Activated CD8-positive, alpha-beta T cell treated with anti-CD3 and anti-CD28 coated beads, Interleukin-2, amount 10 ng/mL, durations not matched to agents 7 days and 5 days (primary cell): ENCODE results near the gene RBMS3. TPM values are rescaled to one million over a fixed set of nuclear protein-coding genes. Genes with fewer than 3 reads are reported as not detected.
"Not testable (repeated sequence)": the region's sequence is repeated elsewhere in the genome, so short reads cannot be mapped to it uniquely, and the experiment has no call there.

Experiments used
- ATAC-seq: fragments of 150-1000 bp; cut with Tn5 transposase; one replicate; pipeline ENCODE4 v1.10.0; 2021; ENCODE audit warnings: moderate library complexity
- CTCF ChIA-PET: fragments of 350-600 bp; sonication (Branson Sonifier 250); formaldehyde crosslinking; loops from one replicate; lab custom pipeline; 2021; ENCODE audit warnings: antibody characterized with exemption; lab: Charles Lee
- POLR2A ChIA-PET: fragments of 350-600 bp; sonication (Branson Sonifier 250); formaldehyde crosslinking; loops from one replicate; lab custom pipeline; 2021; ENCODE audit warnings: antibody characterized with exemption; lab: Charles Lee
- DNase-seq: peaks from one replicate; pipeline ENCODE4 v3.0.0-alpha.2; 2020
- H3K27ac Mint-ChIP-seq: one replicate; pipeline ENCODE4 v1.8.0; 2021; ENCODE audit warnings: mild to moderate bottlenecking, mixed read lengths
- H3K27me3 Mint-ChIP-seq: one replicate; pipeline ENCODE4 v1.8.0; 2021; ENCODE audit warnings: low read depth, mixed read lengths
- H3K36me3 Mint-ChIP-seq: one replicate; pipeline ENCODE4 v1.8.0; 2021; ENCODE audit warnings: low read depth, mixed read lengths
- H3K4me1 Mint-ChIP-seq: one replicate; pipeline ENCODE4 v1.8.0; 2021; ENCODE audit warnings: low read depth, mixed read lengths
- H3K4me3 Mint-ChIP-seq: one replicate; pipeline ENCODE4 v1.8.0; 2021; ENCODE audit warnings: mild to moderate bottlenecking, mixed read lengths
- H3K9me3 Mint-ChIP-seq: one replicate; pipeline ENCODE4 v1.8.0; 2022; ENCODE audit warnings: mixed read lengths; ENCODE audit not compliant: insufficient read depth
- total RNA-seq, 2 experiments: library from RNA; stranded (reverse); gene quantifications; one replicate each; pipeline ENCODE4 v1.2.3, GENCODE V29; 2021

RBMS3 gene
- total RNA-seq, 2 experiments from 2014 or later: 0.11 to 0.29 TPM

- Mint-ChIP-seq H3K4me3 (no peak overlapping the region), H3K27ac (no peak overlapping the region), H3K36me3 (no peaks in the 10 kb centered on the region), H3K4me1 (peaks cover 6% of the 10 kb centered on the region), H3K27me3 (peaks cover 2% of the 10 kb centered on the region), H3K9me3 (no peaks in the 10 kb centered on the region)
- ATAC-seq: no peak
- CTCF ChIA-PET: no interaction called here
- POLR2A ChIA-PET: no interaction called here
- DNase-seq: no peak
Observed at GRCh38 chr3:29514170-29514569, 233.3 kb downstream of the RBMS3 start.

- no peaks in the 10 kb centered on the region for H3K36me3 Mint-ChIP-seq
- DNase-seq (no peak), ATAC-seq (no peak)
- peaks cover 6% of the 10 kb centered on the region for H3K4me1 Mint-ChIP-seq
- ChIA-PET POLR2A (no interaction called here), CTCF (no interaction called here)
- no peak overlapping the region for H3K27ac Mint-ChIP-seq
- H3K27me3 Mint-ChIP-seq: peaks cover 2% of the 10 kb centered on the region
- H3K9me3 Mint-ChIP-seq: no peaks in the 10 kb centered on the region
- H3K4me3 Mint-ChIP-seq: no peak overlapping the region
Observed at GRCh38 chr3:29514912-29515311, 234.0 kb downstream of the RBMS3 start.

DNA sequence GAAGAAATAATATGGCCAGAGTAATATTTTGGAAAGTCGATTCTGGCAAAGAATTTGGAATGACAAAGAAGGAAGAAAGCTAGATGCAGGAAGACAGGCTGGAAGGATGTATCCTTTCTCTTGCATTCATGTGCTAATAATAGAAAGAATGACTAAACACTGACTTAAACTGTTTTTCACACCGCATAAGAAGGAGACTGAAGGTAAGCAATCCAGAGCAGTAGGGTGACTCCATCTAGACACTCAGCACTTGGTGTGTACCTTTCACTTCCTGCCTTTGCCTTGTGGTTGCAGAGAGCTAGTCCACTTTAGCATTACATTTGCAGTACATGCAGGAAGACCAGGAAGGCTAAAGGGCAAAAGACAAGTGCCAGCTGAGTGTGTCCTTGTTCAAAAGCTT, 234.6 kb downstream of the RBMS3 start:
- no peak overlapping the region for H3K27ac Mint-ChIP-seq
- ChIA-PET POLR2A (no interaction called here), CTCF (no interaction called here)
- DNase-seq: no peak
- no peaks in the 10 kb centered on the region for H3K36me3 Mint-ChIP-seq
- H3K4me1 Mint-ChIP-seq: peaks cover 6% of the 10 kb centered on the region
- H3K4me3 Mint-ChIP-seq: no peak overlapping the region
- peaks cover 2% of the 10 kb centered on the region for H3K27me3 Mint-ChIP-seq
- no peaks in the 10 kb centered on the region for H3K9me3 Mint-ChIP-seq
- ATAC-seq: no peak

DNA sequence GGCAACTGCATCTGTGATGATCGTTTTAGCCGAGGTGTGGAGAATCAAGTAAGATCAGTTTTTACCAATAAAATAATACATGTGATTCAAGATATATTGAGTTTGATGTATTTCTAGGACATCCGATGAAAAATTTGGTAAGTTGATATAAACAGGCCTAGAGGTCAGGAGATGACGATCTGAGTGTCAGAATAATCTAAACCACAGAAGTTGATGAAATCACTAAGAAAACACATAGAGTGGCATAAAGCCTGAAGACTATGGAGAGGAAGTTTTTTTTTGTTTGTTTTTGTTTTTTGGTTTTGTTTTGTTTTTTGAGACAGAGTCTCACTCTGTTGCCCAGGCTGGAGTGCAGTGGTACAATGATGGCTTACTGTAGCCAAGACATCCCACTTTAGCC, 235.3 kb downstream of the RBMS3 start:
- peaks cover 6% of the 10 kb centered on the region for H3K4me1 Mint-ChIP-seq
- DNase-seq: no peak
- no peak for ATAC-seq
- POLR2A ChIA-PET: no interaction called here
- no peaks in the 10 kb centered on the region for H3K9me3 Mint-ChIP-seq
- H3K36me3 Mint-ChIP-seq: no peaks in the 10 kb centered on the region
- H3K4me3 Mint-ChIP-seq: no peak overlapping the region
- H3K27me3 Mint-ChIP-seq: peaks cover 2% of the 10 kb centered on the region
- CTCF ChIA-PET: no interaction called here
- no peak overlapping the region for H3K27ac Mint-ChIP-seq

- CTCF ChIA-PET: no interaction called here
- no peaks in the 10 kb centered on the region for H3K9me3 Mint-ChIP-seq
- no peak overlapping the region for H3K4me3 Mint-ChIP-seq
- no peaks in the 10 kb centered on the region for H3K4me1 Mint-ChIP-seq
- no peak for DNase-seq
- ATAC-seq: no peak
- no peaks in the 10 kb centered on the region for H3K27me3 Mint-ChIP-seq
- POLR2A ChIA-PET: no interaction called here
- no peak overlapping the region for H3K27ac Mint-ChIP-seq
- no peaks in the 10 kb centered on the region for H3K36me3 Mint-ChIP-seq
Observed at GRCh38 chr3:29520764-29521163, 239.9 kb downstream of the RBMS3 start.

GRCh38 chr3:29521293-29521692, 240.4 kb downstream of the RBMS3 start:
- POLR2A ChIA-PET: no interaction called here
- H3K27ac Mint-ChIP-seq: no peak overlapping the region
- H3K4me3 Mint-ChIP-seq: no peak overlapping the region

DNA sequence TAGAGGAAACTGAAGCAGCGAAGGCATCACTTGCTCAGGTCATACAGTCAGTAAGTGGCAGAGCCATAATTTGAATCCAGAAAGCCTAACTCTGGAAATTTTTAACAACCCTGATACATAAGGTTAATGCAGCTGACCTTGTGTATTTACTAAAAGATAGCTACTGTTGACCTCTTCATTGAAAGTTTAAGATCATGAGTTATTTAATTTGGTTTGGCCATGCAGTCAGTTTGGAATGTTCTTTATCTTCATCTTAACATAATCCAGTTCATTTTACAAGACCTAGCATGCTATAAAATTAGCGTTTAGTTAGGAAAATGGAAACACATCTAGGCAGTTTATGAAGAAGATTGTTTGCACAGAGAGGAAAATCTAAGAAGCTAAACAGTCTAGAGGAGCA, 240.9 kb downstream of the RBMS3 start:
- Mint-ChIP-seq H3K27me3 (no peaks in the 10 kb centered on the region), H3K9me3 (no peaks in the 10 kb centered on the region), H3K36me3 (no peaks in the 10 kb centered on the region), H3K4me3 (no peak overlapping the region), H3K27ac (no peak overlapping the region), H3K4me1 (no peaks in the 10 kb centered on the region)
- DNase-seq (no peak), ATAC-seq (no peak)
- ChIA-PET CTCF (no interaction called here), POLR2A (no interaction called here)

More at GRCh38 chr3:29521293-29521692, 240.4 kb downstream of the RBMS3 start:
- Mint-ChIP-seq H3K36me3 (no peaks in the 10 kb centered on the region), H3K9me3 (no peaks in the 10 kb centered on the region), H3K27me3 (no peaks in the 10 kb centered on the region), H3K4me1 (no peaks in the 10 kb centered on the region)
- DNase-seq (no peak), ATAC-seq (no peak)
- CTCF ChIA-PET: no interaction called here

- H3K27ac Mint-ChIP-seq, H3K27me3 Mint-ChIP-seq, ATAC-seq, H3K9me3 Mint-ChIP-seq, DNase-seq, H3K4me1 Mint-ChIP-seq, H3K4me3 Mint-ChIP-seq, H3K36me3 Mint-ChIP-seq, CTCF ChIA-PET: not testable (repeated sequence)
- POLR2A ChIA-PET: interaction anchor here (0.6 kb wide), 1 partner anchor 209 kb away, joined by 5 read pairs; no protein-coding TSS in a partner anchor
Observed at GRCh38 chr3:29524433-29524832, 243.6 kb downstream of the RBMS3 start.

GRCh38 chr3:29525254-29525881, 244.5 kb downstream of the RBMS3 start:
- H3K36me3 Mint-ChIP-seq: no peaks in the 10 kb centered on the region
- no peaks in the 10 kb centered on the region for H3K27me3 Mint-ChIP-seq
- CTCF ChIA-PET: no interaction called here
- DNase-seq (no peak), ATAC-seq (no peak)
- H3K9me3 Mint-ChIP-seq: peaks cover 3% of the 10 kb centered on the region
- no peaks in the 10 kb centered on the region for H3K4me1 Mint-ChIP-seq
- POLR2A ChIA-PET: no interaction called here
- H3K27ac Mint-ChIP-seq: no peak overlapping the region
- no peak overlapping the region for H3K4me3 Mint-ChIP-seq

DNA sequence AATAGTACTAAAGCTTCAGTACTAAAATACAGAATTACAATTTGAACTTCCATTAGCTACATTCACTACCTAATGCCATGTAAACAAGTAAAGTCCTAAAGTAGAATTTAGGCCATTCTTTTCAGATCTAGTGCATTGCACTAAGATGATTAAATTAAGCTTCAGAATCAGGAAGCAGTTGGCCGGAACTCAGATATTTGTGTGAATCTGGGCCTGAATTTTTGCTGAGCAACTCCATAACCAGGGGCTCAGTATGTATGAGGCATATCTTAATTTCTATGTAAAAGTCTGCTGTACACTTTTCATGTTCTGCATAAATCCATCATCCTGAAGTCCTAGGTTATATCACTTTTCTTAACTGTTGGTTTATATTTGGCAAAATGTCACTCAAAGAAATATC, 246.4 kb downstream of the RBMS3 start:
- H3K36me3 Mint-ChIP-seq: no peaks in the 10 kb centered on the region
- ATAC-seq (no peak), DNase-seq (no peak)
- peaks cover 3% of the 10 kb centered on the region for H3K9me3 Mint-ChIP-seq
- POLR2A ChIA-PET: no interaction called here
- no peak overlapping the region for H3K4me3 Mint-ChIP-seq
- H3K27me3 Mint-ChIP-seq: no peaks in the 10 kb centered on the region
- CTCF ChIA-PET: no interaction called here
- H3K27ac Mint-ChIP-seq: no peak overlapping the region
- no peaks in the 10 kb centered on the region for H3K4me1 Mint-ChIP-seq

- H3K9me3 Mint-ChIP-seq: peaks cover 3% of the 10 kb centered on the region
- ATAC-seq (no peak), DNase-seq (no peak)
- no peaks in the 10 kb centered on the region for H3K27me3 Mint-ChIP-seq
- POLR2A ChIA-PET: no interaction called here
- CTCF ChIA-PET: interaction anchor here (1.1 kb wide), 1 partner anchor 12 kb away, joined by 3 read pairs; no protein-coding TSS in a partner anchor
- no peaks in the 10 kb centered on the region for H3K4me1 Mint-ChIP-seq
- H3K36me3 Mint-ChIP-seq: no peaks in the 10 kb centered on the region
- no peak overlapping the region for H3K27ac Mint-ChIP-seq
- H3K4me3 Mint-ChIP-seq: no peak overlapping the region
Observed at GRCh38 chr3:29531644-29532043, 250.8 kb downstream of the RBMS3 start.

DNA sequence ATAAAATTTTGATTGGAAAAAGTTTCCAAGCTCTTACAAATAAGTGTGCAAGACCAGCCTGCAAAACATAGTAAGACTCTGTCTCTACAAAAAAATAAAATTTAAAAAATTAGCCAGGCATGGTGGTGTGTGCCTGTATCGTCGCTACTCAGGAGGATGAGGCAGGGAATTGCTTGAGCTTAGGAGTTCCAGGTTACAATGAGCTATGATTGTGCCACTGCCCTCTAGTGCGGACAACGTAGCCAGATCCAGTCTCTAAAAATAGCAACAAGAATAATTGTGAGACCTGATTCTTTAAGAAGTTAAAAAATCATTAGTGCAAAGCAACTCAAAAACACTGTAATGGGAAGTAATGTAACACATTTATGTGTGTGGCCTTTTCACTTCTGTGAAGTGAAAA, 251.6 kb downstream of the RBMS3 start:
- Mint-ChIP-seq H3K36me3 (no peaks in the 10 kb centered on the region), H3K4me1 (no peaks in the 10 kb centered on the region), H3K27ac (no peak overlapping the region), H3K9me3 (peaks cover 3% of the 10 kb centered on the region), H3K27me3 (no peaks in the 10 kb centered on the region), H3K4me3 (no peak overlapping the region)
- ATAC-seq (no peak), DNase-seq (no peak)
- ChIA-PET CTCF (interaction anchor here (1.1 kb wide), 1 partner anchor 13 kb away, joined by 3 read pairs; no protein-coding TSS in a partner anchor), POLR2A (no interaction called here)

DNA sequence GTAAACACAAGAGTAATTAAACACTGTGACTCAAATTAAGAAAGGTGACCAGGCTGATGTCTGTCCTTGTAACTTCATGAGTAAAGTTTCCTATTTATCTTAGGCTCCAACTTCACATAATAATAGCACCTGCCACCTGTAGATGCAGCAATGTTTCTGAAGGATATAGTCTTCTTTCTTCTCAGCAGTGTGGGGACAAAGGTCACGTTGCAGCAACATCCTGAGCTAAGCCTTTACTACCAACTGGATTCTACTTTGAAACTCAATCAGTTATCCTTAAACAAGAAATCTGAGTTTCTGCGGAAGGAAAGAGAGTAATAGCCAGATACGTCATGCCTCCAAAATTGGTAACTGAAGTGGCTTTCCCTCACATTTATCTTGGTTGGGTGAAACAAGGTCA, 253.1 kb downstream of the RBMS3 start:
- Mint-ChIP-seq H3K4me1 (no peaks in the 10 kb centered on the region), H3K36me3 (no peaks in the 10 kb centered on the region), H3K27me3 (no peaks in the 10 kb centered on the region), H3K4me3 (no peak overlapping the region), H3K27ac (no peak overlapping the region), H3K9me3 (peaks cover 2% of the 10 kb centered on the region)
- POLR2A ChIA-PET: no interaction called here
- no peak for ATAC-seq
- CTCF ChIA-PET: no interaction called here
- DNase-seq: no peak
